IMR-90 (cell line): Measurements from ENCODE around the gene LHFPL6. TPM values are rescaled to one million over a fixed set of nuclear protein-coding genes. Genes with fewer than 3 reads are reported as not detected.

Experiments
- ATAC-seq: fragments of 200-7000 bp; cut with Tn5 transposase; 2 replicates; pipeline ENCODE4 v1.9.1; 2020; ENCODE audit warnings: low read depth, mild to moderate bottlenecking, moderate library complexity
- BruUV-seq: library from RNA; stranded (reverse); fragments of 400-500 nt; replicated peaks from 2 replicates; lab custom pipeline; 2021; lab: Mats Ljungman, UMichigan
- CTCF ChIA-PET: fragments of 300-600 bp; formaldehyde crosslinking; extraction: SDS; loops from one replicate; lab custom pipeline; 2021; ENCODE audit warnings: antibody characterized with exemption; lab: Yijun Ruan, JAX
- POLR2A ChIA-PET: fragments of 300-600 bp; sonication (Branson Sonifier 250); formaldehyde crosslinking; loops from one replicate; lab custom pipeline; 2022; ENCODE audit warnings: antibody characterized with exemption; ENCODE audit not compliant: unreplicated experiment; lab: Charles Lee
- DNase-seq: peaks from one replicate; pipeline ENCODE4 v3.0.0; 2013
- H2AFZ ChIP-seq: replicated peaks from 2 replicates; pipeline ENCODE3; 2013; ENCODE audit warnings: low read length, mild to moderate bottlenecking; ENCODE audit not compliant: poor library complexity
- H2AK5ac ChIP-seq: 2 replicates; pipeline ENCODE4 v1.6.1; 2013; ENCODE audit warnings: low read depth, low read length, inconsistent platforms
- H2AK9ac ChIP-seq: replicated peaks from 2 replicates; pipeline ENCODE3; 2013; ENCODE audit warnings: mild to moderate bottlenecking, low read depth, low read length, moderate library complexity; ENCODE audit not compliant: poor library complexity
- H2BK120ac ChIP-seq: 2 replicates; pipeline ENCODE4 v1.6.1; 2013; ENCODE audit warnings: low read depth, low read length, inconsistent platforms
- H2BK15ac ChIP-seq: 3 replicates; pipeline ENCODE4 v1.6.1; 2013; ENCODE audit warnings: low read depth, low read length, inconsistent platforms
- H2BK20ac ChIP-seq: 2 replicates; pipeline ENCODE4 v1.6.1; 2013; ENCODE audit warnings: low read depth, mild to moderate bottlenecking, inconsistent platforms, low read length, moderate library complexity
- H2BK5ac ChIP-seq: 2 replicates; pipeline ENCODE4 v1.6.1; 2013; ENCODE audit warnings: mild to moderate bottlenecking, low read depth, low read length, inconsistent platforms; ENCODE audit not compliant: poor library complexity, severe bottlenecking
- H3K14ac ChIP-seq: replicated peaks from 2 replicates; pipeline ENCODE4 v1.6.1; 2013; ENCODE audit warnings: low read depth, low read length, inconsistent platforms
- H3K18ac ChIP-seq: 2 replicates; pipeline ENCODE4 v1.6.1; 2013; ENCODE audit warnings: low read depth, low read length, control low read depth
- H3K23ac ChIP-seq: 2 replicates; pipeline ENCODE4 v1.6.1; 2013; ENCODE audit warnings: low read depth, low read length, inconsistent platforms
- H3K27ac ChIP-seq: 2 replicates; pipeline ENCODE4 v1.5.1; 2013; ENCODE audit warnings: mild to moderate bottlenecking, control low read depth, low read length; ENCODE audit not compliant: insufficient read depth
- H3K27me3 ChIP-seq: 2 replicates; pipeline ENCODE4 v1.6.1; 2013; ENCODE audit warnings: low read length; ENCODE audit not compliant: control insufficient read depth, insufficient read depth
- H3K36me3 ChIP-seq: 2 replicates; pipeline ENCODE4 v1.6.1; 2013; ENCODE audit warnings: low read length, mixed read lengths; ENCODE audit not compliant: control insufficient read depth, insufficient read depth
- H3K4ac ChIP-seq: 2 replicates; pipeline ENCODE4 v1.6.1; 2013; ENCODE audit warnings: low read depth, low read length, inconsistent platforms
- H3K4me1 ChIP-seq: 2 replicates; pipeline ENCODE4 v1.6.1; 2013; ENCODE audit warnings: low read length, mixed read lengths; ENCODE audit not compliant: control insufficient read depth, insufficient read depth
- H3K4me2 ChIP-seq: 2 replicates; pipeline ENCODE4 v1.6.1; 2013; ENCODE audit warnings: low read depth, mild to moderate bottlenecking, control low read depth, low read length, moderate library complexity
- H3K4me3 ChIP-seq: 2 replicates; pipeline ENCODE4 v1.5.1; 2013; ENCODE audit warnings: low read depth, mild to moderate bottlenecking, control low read depth, low read length, moderate library complexity; ENCODE audit not compliant: insufficient read depth
- H3K56ac ChIP-seq: 2 replicates; pipeline ENCODE4 v1.6.1; 2013; ENCODE audit warnings: low read length, inconsistent platforms; ENCODE audit not compliant: insufficient read depth; ENCODE audit errors: extremely low read depth
- H3K79me1 ChIP-seq, 2 experiments: 2 replicates each; pipeline ENCODE4 v1.6.1; 2013; ENCODE audit warnings: low read length in 2 of 2, inconsistent platforms in 1 of 2, low read depth in 1 of 2
- H3K9ac ChIP-seq: 2 replicates; pipeline ENCODE4 v1.6.1; 2013; ENCODE audit warnings: low read depth, low read length, control low read depth
- H3K9me1 ChIP-seq: 2 replicates; pipeline ENCODE4 v1.6.1; 2013; ENCODE audit warnings: low read length, inconsistent platforms; ENCODE audit not compliant: insufficient read depth
- H3K9me3 ChIP-seq: 2 replicates; pipeline ENCODE4 v1.6.1; 2013; ENCODE audit warnings: low read length; ENCODE audit not compliant: control insufficient read depth, insufficient read depth
- H4K20me1 ChIP-seq: 2 replicates; pipeline ENCODE4 v1.6.1; 2013; ENCODE audit warnings: low read length, inconsistent platforms; ENCODE audit not compliant: insufficient read depth
- H4K5ac ChIP-seq: 2 replicates; pipeline ENCODE4 v1.6.1; 2013; ENCODE audit warnings: mild to moderate bottlenecking, low read depth, low read length, control low read depth
- H4K8ac ChIP-seq, 2 experiments: 2 replicates each; pipeline ENCODE4 v1.6.1; 2013; ENCODE audit warnings: low read depth in 2 of 2, low read length in 2 of 2, control low read depth in 1 of 2, inconsistent platforms in 1 of 2
- H4K91ac ChIP-seq: 2 replicates; pipeline ENCODE4 v1.6.1; 2013; ENCODE audit warnings: low read depth, low read length, inconsistent platforms; ENCODE audit not compliant: insufficient read depth
- BHLHE40 ChIP-seq: fragments of 150-350 bp; IDR thresholded peaks from 2 replicates; pipeline ENCODE4 v1.6.1; 2016; ENCODE audit warnings: mild to moderate bottlenecking, low read depth, low read length
- CHD1 ChIP-seq: IDR thresholded peaks from 2 replicates; pipeline ENCODE4 v1.6.1; 2012; ENCODE audit warnings: low read depth, low read length, improper control_type of control experiment
- MAZ ChIP-seq: IDR thresholded peaks from 2 replicates; pipeline ENCODE4 v1.6.1; 2012; ENCODE audit warnings: low read depth, mild to moderate bottlenecking, low read length, improper control_type of control experiment, moderate library complexity, borderline replicate concordance
- MXI1 ChIP-seq: IDR thresholded peaks from 2 replicates; pipeline ENCODE4 v1.6.1; 2012; ENCODE audit warnings: low read depth, mild to moderate bottlenecking, low read length, moderate library complexity, borderline replicate concordance
- POLR2A ChIP-seq: IDR thresholded peaks from 2 replicates; pipeline ENCODE4 v1.6.1; 2012; ENCODE audit warnings: mild to moderate bottlenecking, low read depth, low read length
- RAD21 ChIP-seq: IDR thresholded peaks from 2 replicates; pipeline ENCODE4 v1.6.1; 2012; ENCODE audit warnings: low read length, improper control_type of control experiment
- RCOR1 ChIP-seq: IDR thresholded peaks from 2 replicates; pipeline ENCODE4 v1.6.1; 2012; ENCODE audit warnings: mild to moderate bottlenecking, low read length, improper control_type of control experiment; ENCODE audit not compliant: insufficient replicate concordance
- RFX5 ChIP-seq: IDR thresholded peaks from 2 replicates; pipeline ENCODE4 v1.8.0; 2012; ENCODE audit warnings: low read depth, mild to moderate bottlenecking, low read length, moderate library complexity
- SMC3 ChIP-seq: fragments of 150-350 bp; IDR thresholded peaks from 2 replicates; pipeline ENCODE4 v1.6.1; 2016; ENCODE audit warnings: low read depth, mild to moderate bottlenecking, antibody characterized with exemption, low read length, moderate library complexity
- WGBS, 2 experiments: methylation state at CpG; one replicate each; pipeline versions ENCODE4 v1.1.5 to v1.1.7; 2013; ENCODE audit warnings: missing lambda C conversion rate in 2 of 2; ENCODE audit not compliant: insufficient read length in 1 of 2; ENCODE audit errors: extremely low coverage in 2 of 2; 5-methylcytosine and 5-hydroxymethylcytosine counted together
- dilution Hi-C: fragments of 300-500 bp; cut with HindIII; formaldehyde crosslinking; loops from one replicate; pipeline ENCODE4 v1.14.3; 2018; ENCODE audit warnings: low sequenced_read_pairs; ENCODE audit not compliant: unreplicated experiment
- in situ Hi-C: fragments of 300-500 bp; cut with MboI; formaldehyde crosslinking; loops from 3 replicates; pipeline ENCODE4 v1.14.3; 2019; ENCODE audit warnings: low sequenced_read_pairs, inconsistent platforms, mixed read lengths
- intact Hi-C: fragments of 100-400 bp; cut with micrococcal nuclease; formaldehyde crosslinking; loops from 2 replicates; pipeline ENCODE4 v1.10.0; 2022
- polyA plus RNA-seq, 3 experiments: library from polyadenylated mRNA; depleted of rRNA; stranded (reverse); fragments of >200 nt; gene quantifications; 2 replicates each; pipeline ENCODE4 v1.2.3, GENCODE V29; 2012; ENCODE audit warnings: low replicate concordance in 1 of 3
- total RNA-seq: library from RNA; depleted of rRNA; stranded (reverse); fragments of >200 nt; gene quantifications from 2 replicates; pipeline ENCODE4 v1.2.3, GENCODE V29; 2012
- TF ChIP-seq, protein P1 (sequence below): fragments of 150-350 bp; IDR thresholded peaks from 2 replicates; pipeline ENCODE4 v1.6.1; 2016; ENCODE audit warnings: low read depth, mild to moderate bottlenecking, low read length, moderate library complexity, borderline replicate concordance

The LHFPL6 gene
- total and polyA plus RNA-seq, 2 of the 4 experiments (the other 2 are of a cell fraction): 24.7 to 36.1 TPM

DNA sequence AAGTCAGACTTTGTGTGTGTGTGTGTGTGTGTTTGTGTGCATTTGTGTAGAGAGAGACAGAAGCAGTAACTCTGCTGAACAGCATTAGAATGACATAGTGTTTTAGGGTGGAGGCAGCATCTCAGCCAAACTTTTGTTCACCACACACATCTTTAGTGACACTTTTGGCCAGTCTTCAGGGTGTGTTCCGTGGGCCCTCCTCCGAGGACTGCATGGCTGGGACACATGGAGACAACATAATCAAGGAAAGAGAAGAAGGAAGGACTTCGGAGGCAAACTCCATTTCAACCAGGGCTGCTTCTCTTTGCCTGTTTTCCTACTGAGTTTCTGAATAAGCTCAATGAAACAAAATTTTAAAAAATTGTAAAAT, 205.1 kb downstream of the LHFPL6 start:
- TF ChIP-seq MXI1 (no peak), CHD1 (no peak), MAZ (no peak), RAD21 (no peak), RFX5 (no peak), BHLHE40 (no peak), SMC3 (no peak), RCOR1 (no peak), POLR2A (no peak)
- TF ChIP-seq, protein P1, sequence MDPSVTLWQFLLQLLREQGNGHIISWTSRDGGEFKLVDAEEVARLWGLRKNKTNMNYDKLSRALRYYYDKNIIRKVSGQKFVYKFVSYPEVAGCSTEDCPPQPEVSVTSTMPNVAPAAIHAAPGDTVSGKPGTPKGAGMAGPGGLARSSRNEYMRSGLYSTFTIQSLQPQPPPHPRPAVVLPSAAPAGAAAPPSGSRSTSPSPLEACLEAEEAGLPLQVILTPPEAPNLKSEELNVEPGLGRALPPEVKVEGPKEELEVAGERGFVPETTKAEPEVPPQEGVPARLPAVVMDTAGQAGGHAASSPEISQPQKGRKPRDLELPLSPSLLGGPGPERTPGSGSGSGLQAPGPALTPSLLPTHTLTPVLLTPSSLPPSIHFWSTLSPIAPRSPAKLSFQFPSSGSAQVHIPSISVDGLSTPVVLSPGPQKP: no peak
- no peak overlapping the region for H2AK9ac ChIP-seq
- H4K20me1 ChIP-seq: no peaks in the 10 kb centered on the region
- H2BK15ac ChIP-seq: no peak overlapping the region
- no peak overlapping the region for H2BK5ac ChIP-seq
- no peak overlapping the region for H2BK20ac ChIP-seq
- no peak overlapping the region for H4K5ac ChIP-seq
- H3K9me1 ChIP-seq: 0 out of 2 replicates have a peak, but pooled peaks cover 2% of the 10 kb centered on the region
- no CpG with 5 or more reads among the region's 3 CpGs for WGBS, 2 experiments
- dilution Hi-C loops: no loop called here
- ChIA-PET POLR2A (no interaction called here), CTCF (no interaction called here)
- H3K18ac ChIP-seq: no peak overlapping the region
- H3K4me1 ChIP-seq: no peaks in the 10 kb centered on the region
- H3K9me3 ChIP-seq: no peaks in the 10 kb centered on the region
- no peak overlapping the region for H4K91ac ChIP-seq
- H3K27me3 ChIP-seq: no peaks in the 10 kb centered on the region
- H3K23ac ChIP-seq: no peak overlapping the region
- no peak overlapping the region for H3K4me3 ChIP-seq
- no peak overlapping the region for H3K4ac ChIP-seq
- no peak overlapping the region for H4K8ac ChIP-seq
- no peak overlapping the region for H3K56ac ChIP-seq
- no peak overlapping the region for H3K14ac ChIP-seq
- H3K79me1 ChIP-seq: peaks cover 4 to 9% of the 10 kb centered on the region in 2 experiments; a peak in 2 of 4 replicates
- H2AFZ ChIP-seq: no peak overlapping the region
- no peak overlapping the region for H3K9ac ChIP-seq
- no peaks in the 10 kb centered on the region for H3K36me3 ChIP-seq
- BruUV-seq: no TSS peak
- ATAC-seq (no peak), DNase-seq (no peak)
- H2AK5ac ChIP-seq: no peak overlapping the region
- H2BK120ac ChIP-seq: no peak overlapping the region
- in situ Hi-C loops: no loop called here
- intact Hi-C loops: no loop called here
- no peak overlapping the region for H3K4me2 ChIP-seq
- no peak overlapping the region for H3K27ac ChIP-seq
